NCI-H2107 treated with DMSO at 0.1 percent for 48 hours (cell line): Measurements from ENCODE around the gene TRUB1.
"Not testable (repeated sequence)": the region's sequence is repeated elsewhere in the genome, so short reads cannot be mapped to it uniquely, and the experiment has no call there.

Experiments
- DNase-seq: peaks from one replicate; lab custom pipeline; 2025; ENCODE audit not compliant: unreplicated experiment; lab: John Stamatoyannopoulos, UW

Gene TRUB1

DNA sequence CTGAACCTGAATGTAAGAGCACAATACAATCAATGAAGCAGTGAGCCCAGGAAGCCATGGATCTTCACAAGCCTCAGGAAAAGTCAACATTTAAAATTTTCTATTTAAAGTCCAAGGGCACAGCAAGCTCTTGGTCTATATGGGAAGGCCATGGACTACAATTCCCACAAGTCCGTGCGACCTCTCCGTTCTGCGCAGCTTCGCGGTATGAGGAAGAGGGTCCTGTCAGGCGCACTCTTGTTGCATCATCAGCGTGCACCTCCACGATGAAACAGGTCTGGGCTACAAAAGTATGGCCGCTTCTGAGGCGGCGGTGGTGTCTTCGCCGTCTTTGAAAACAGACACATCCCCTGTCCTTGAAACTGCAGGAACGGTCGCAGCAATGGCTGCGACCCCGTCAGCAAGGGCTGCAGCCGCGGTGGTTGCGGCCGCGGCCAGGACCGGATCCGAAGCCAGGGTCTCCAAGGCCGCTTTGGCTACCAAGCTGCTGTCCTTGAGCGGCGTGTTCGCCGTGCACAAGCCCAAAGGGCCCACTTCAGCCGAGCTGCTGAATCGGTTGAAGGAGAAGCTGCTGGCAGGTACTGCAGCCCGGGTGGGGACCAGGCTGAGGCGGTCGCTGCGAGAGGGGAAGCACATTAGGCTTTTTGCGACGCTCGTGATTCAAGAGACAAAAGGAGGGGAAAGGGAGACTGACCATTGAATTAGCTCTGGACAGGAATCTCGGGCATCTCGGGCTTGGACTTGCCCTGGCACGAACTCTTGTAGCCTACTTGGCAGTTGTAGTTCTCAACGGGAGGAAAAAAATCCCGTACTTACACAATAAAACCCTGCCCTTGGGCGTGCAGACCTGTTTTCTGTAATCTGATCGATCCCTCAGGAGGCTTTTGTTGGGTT lies at the start of gene TRUB1:
Gene TRUB1 (plus strand): TSS at position 234 of the 894 bp plus-strand sequence. CDS start 59 bp downstream, at position 293.
- DNase-seq = peak; percentile 60

DNA sequence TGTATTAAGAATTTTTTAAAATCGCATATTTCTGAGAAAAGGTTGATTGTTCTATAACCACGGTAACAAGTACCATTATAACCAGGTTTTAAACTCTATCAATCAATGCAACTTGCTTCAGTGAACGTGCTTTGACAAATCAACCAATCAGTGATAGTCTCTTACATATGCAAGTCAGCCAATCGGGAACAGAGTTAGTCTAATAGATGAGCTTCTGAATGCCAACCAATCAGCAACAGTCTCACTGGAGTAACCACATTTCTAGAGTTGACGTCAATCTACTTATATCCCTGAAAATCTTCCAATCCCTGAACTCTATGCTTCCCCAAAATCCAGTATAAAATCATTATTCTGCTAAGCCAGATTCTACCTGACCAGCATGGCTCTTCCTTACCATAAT lies 44.7 kb upstream of the TRUB1 start:
- no peak for DNase-seq

DNA sequence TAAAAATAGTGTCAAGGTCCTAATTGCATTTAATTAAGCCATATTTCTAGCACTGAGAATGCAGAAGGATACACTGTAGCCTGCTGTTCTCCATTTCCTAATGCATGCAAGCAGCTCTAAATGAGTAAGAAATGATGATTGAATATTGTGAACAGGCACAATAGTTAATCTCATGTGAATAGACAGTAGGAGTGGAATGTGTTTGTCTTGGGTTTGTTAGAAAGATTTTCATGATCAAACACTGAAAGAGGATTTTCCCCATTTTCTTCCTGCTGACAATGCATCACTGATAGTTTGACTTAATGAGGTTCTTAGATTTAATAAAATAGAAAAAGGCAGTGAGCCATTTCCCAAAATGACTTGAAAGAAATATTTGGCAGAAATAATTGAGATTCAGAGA lies 43.1 kb upstream of the TRUB1 start:
- DNase-seq = no peak

DNA sequence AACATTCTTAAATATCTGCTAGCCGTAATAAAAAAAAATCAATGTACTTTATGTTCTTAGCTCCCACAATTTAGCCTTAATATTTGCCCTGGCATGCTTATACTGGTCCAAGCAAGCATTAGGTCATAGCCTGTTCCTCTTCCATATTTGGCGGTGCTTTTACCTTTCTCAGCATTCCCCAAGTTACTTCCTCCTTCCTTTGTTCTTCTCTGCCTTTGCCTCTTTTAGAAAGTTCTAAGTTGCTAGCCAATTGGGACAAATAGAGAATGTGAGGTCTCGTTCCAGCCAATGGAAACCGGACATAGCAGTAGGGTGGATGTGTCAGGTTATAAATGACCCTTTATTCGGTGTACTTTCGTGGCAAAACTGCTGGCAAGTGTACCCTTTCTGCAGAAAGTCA lies 41.0 kb upstream of the TRUB1 start:
- DNase-seq = not testable (repeated sequence)

DNA sequence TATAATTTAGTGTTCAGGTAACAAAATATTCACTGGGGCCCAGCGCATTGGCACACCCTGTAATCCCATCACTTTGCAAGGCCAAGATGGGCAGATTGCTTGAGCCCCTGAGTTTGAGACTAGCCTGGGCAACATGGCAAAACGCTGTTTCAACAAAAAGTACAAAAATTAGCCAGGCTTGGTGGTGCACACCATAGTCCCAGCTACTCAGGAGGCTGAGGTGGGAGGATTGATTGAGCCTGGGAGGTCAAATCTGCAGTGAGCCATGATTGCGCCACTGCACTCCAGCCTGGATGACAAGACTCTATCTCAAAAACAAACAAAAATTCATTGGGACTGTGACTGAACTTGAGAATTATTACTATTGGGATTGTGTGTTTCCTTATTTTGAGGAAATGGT lies 40.4 kb upstream of the TRUB1 start:
- DNase-seq = no peak

DNA sequence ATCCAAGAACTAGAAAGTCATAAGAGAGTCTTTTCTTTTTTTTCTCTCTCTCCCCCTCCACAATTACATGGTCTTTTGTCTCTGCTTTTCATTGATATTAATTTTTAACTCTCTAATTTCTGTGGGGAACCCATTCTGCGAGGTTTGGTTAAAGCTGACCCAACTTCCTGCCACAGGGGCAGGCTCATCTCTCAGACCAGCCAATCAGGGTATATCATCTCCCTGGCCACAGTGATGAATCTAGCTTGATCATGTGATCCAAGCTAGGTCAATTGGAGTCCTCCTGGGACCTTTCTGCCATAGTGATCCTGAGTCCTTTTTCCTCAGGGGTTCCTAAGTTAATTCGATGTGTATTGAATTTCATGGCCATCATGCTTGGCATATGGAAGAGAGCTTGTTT lies 38.0 kb upstream of the TRUB1 start:
- DNase-seq = no peak

DNA sequence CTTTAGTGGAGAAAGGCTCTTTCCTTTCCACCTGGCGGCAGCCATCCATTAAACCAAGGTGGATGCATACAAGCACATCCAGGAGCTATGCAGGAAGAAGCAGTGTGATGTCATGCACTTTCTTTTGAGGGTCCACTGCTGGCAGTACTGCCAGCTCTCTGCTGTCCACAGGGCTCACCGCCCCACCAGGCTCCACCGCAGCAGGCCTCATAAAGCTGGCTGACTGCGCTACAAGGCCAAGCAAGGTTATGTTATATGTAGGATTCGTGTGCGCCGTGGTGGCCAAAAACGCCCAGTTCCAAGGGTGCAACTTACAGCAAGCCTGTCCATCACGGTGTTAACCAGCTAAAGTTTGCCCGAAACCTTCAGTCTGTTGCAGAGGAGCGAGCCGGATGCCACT lies 37.3 kb upstream of the TRUB1 start:
- DNase-seq = no peak

DNA sequence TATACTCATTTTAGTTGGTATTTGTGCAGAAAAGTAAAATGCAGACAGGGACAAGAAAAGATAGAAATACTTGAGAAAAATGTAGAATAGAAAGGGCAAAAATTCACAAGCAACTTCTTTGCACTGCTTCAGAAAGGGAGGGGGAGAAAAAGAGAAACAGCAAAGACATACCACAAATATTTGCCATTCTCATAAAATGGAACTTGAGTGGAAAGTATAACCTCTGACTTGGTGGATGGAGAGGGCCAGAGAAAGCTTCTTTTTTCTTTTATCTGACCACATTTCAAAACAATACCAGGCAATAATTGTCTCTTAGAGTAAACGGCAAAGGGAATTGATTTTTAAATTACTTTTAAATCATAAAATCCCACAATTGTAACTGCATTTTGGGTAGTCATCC lies 35.8 kb upstream of the TRUB1 start:
- DNase-seq = no peak

DNA sequence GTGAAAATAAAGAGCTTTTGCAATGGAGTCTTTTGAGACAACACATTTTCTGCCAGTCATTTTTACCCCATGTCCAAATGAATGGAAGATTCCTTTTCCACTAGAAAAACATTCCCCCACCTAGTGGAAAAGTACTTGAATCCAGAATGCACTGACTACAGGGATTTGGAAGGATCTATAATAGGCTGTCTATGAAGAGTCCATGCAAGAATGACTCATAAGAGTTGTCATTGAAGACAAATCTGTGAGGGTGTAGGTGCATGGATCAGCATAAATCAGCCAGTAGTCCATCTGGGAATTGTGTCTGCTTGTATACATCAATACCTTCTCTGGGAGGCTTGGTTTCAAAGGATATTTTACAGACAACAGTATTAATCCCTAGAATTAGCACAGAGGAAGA lies 32.5 kb upstream of the TRUB1 start:
- no peak for DNase-seq

DNA sequence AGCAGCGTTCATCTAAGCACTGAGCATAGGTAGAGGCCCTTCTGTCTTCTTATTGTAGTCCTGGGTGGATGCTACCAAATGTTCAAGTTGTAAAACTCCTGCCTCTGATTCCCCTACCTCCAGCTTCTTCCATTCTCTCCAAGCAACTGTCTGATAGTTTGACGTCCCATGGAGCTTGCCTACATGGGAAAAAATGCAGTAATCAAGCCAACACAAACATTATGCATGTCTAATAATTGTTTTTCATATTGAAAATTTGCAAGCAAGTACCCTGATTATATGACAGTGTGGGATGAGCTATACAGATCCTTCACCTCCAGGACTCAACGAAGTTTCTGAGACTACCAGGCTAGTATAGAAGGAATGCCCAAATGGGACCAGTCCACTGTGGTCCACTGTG lies 31.0 kb upstream of the TRUB1 start:
- DNase-seq = no peak

DNA sequence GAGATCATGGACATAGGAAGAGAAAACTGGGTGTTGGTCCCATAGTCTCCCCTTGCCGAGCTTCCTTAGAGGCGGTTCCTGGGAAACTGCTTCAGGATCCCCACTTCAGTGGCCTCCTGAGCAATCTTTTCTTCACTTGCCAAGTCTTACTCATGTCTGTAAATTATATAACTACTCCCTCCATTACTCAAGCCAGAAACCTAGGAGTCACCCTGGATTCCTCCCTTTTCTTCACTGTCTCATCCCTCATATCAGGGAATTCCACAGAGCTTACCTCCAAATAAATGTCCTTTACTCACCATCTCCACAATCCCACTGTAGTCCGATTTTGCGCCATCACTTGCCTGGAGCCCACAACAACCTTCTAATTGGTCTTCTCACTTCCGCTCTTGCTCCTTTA lies 29.1 kb upstream of the TRUB1 start:
- DNase-seq = no peak

DNA sequence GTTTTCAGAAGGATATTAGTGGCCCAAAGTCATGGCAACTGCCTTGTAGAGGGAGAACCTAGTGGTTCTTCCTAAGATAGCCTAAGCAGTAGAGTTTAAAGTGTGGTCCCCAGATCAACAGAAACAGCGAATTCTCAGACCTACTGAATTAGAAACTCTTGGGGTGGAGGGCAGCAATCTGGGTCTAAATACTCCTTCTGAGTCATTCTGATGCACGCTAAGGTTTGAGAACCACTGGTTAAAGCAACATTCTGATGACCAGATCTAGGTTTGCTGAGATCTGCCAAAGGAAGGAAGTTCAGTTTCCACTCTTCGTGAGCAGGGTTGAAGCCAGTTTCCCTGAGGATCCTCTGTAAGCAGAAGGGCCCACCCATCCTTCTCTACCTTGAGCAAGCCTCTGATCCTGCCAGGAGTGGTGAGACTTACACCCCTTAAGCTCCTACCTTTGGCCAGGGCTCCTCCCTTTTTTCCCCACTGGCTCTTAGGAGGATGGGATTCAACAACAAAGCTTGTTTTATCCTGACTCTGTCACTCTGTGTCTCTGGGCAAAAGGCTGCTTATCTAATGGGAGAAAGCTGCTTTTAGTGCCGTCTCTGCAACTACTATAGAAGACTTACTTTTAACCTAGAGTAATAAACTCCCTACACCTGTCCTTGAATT lies 26.8 kb upstream of the TRUB1 start:
- no peak for DNase-seq

DNA sequence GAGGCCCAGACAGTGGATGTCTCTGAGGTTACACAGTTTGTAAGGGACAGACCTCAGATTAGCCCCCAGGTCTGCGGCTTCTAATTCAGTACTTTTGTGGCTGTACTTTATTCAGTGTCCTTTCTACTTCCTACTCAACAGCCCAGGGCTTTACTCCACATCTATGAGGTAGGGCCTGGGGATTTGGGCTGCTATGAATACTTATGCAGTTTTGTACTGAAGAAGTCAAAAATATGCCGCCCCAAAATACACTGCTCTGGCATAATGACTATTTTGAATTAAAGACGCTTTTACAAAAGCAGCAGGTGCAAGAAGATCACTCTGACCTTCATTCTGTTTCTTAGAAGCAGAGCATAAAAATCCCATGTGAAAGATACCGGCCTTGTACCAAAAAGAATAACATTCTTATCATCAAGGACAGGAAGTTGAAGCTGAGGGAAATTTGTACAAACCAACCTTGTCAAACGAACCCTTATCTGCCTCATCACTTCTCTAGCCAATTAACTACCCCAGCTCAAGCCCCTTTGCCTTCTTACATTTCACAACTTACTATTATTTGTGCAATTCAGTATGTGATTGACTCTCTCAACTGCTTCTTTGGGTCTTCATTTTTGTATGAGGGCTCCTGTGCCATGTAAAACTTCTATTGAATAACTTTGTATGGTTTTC lies 26.1 kb upstream of the TRUB1 start:
- no peak for DNase-seq

DNA sequence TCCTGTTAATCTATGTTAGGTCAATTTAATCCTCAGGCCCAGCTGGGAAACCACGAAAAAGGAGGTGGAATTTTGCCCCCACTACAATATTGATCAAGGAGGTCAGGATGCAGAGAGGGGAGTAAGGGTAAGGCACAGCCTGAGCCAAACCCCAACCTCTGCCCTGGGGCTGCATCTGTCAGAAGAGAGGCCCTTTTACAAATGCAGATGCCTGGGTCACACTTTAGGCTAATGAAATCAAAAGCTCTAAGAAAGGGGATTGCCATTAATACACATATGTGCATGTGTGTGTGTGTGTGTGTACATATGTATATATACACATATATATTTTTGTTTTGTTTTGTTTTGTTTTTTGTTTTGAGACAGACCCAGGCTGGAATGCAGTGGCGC lies 25.5 kb upstream of the TRUB1 start:
- DNase-seq = no peak

DNA sequence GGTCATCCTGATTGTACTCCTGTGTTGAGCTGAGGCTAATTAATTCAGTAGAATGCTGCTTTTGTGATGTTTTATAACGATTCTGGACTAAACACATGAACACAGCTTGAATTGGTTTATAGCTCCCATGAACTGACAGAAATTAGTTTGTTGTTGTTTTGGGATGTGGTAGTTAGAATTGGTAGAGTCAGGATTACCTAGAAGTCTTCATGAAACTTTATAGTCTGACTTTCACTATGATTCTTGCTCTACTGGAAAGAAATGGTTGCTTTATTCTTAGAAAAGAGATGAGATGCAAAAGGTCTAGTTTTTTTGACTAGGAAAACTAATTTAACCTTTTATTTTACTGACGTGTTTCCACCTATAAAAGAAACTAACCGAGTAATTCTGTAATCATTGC lies 23.4 kb upstream of the TRUB1 start:
- no peak for DNase-seq

DNA sequence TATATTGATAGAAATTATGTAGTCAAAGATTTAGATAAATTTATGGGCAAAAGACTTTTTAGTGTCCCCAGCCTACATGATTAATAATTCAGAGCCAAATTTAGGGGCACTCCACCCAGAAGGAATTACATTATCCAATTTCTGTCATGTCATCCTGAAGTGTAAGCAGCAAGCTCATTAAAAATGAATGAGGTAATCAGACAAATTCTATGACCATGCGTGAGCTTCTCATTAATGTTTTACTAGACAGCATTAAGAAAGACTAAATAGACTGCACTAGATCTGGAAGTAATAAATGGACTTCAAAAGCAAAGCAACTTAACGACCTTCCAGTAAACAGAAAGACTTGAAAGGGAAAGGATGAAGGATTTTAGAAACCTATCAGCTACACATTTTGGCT lies 22.7 kb upstream of the TRUB1 start:
- DNase-seq = no peak

DNA sequence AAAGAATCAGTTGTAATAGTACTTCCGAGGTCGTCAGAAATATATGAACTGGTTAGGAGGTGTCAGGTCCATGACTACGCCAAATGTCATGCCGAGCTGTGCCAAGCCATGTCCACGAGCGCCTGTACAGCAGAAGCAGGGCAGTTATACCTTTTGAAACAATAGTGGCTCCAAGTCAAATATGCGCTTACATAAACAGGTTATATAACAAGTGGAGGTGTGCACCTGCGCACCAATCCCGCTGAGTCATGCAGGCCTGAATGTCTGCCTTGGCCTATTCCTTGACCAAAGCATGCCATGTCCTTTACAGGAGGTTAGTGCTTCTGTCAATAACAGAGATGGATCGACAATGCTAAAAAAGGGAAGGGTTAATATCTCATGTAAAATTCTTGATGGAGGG lies 21.3 kb upstream of the TRUB1 start:
- no peak for DNase-seq

DNA sequence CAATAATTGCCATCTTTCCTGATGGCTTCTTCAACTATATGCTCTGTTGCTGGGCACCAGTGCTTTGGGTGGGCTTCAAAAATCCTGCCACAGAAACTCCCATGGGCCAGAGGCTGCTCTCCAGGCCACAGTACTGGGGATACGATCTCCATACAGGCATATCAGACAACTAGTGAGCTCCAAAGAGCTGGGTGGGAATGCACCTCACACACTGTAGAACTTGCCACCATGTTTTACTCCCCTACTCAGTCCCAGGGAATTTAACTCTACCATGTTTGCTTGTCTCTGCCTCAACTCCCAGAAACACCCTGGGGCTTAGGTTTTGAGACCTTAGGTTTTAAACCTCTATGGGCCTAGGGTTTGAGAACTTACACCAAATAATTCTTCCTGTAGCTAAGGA lies 20.5 kb upstream of the TRUB1 start:
- no peak for DNase-seq

DNA sequence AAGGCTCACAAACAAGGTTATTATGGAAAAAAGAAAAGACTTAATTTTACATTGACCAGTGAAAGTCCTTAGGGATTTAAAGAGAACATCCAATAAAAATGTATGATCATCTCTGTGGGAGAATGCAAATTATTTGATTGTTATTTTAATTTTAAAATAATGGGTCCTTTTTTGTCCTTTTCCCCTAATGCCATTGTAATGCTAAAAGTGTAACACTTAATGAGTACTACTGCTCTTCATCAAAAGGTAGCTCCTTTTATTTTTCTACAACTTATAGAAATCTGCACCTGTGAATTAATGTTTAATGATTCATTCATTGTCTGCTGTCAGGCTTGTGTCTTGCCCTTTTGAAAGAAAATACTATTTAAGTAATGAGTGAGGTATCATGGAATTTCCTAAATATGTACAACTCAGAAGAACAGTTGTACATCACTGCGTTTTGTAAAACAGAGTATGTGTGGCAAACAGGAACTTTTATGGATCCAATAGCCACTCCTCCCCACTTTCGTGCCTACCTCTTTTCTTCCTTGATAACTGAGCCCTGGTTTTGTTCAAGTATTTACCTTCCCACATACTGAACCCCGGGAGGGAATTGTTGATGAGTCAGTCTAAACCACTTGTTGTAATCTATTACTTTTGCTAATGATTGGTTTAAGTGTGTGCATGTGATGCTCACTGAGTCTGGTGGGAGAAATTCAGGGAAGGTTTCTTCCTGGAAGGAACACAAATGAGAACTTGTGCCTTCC lies 19.9 kb upstream of the TRUB1 start:
- no peak for DNase-seq

DNA sequence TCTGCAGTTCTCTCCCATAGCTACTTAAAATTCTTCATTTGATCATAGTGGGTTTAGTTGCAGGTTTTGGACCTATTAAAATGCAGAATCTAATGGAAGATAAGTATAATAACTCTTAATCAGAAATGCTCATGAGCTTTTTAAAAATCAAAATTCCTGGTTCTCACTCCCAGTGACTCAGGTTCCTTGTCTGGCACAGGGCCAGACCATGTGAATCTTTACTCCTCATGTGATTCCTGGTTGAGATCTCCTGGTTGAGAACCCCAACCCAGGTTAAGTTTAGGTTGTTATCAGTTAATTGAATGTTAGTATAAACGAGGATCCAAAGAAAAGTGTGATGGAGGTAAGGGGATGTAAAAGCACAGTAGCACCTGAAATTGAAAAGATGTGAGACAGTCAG lies 17.5 kb upstream of the TRUB1 start:
- DNase-seq = no peak

DNA sequence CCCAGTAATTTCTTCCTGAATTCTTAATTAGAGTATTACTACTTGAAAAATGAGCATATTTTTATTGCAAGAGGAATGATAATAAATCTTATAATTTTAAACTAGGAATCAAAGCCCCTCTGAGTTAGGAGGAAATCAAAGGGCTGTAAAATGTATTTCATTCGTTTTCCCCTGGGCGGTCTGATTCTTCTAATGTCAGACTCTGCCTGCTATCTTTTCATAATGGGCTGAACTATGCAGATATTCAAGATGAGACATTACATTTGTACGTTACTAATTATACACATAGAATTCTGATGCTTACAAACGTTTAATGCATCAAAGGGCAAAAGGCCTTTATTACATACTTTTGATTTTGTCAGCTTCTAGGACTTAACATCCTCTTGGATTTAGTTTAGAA lies 16.0 kb upstream of the TRUB1 start:
- DNase-seq = no peak
